NB4 (cell line): ENCODE data around the gene PSAT1.

Experiments used
- MYC ChIP-seq: IDR thresholded peaks from 2 replicates; pipeline ENCODE4 v1.6.1; 2011; ENCODE audit warnings: low read depth, low read length
- POLR2A ChIP-seq: IDR thresholded peaks from 2 replicates; pipeline ENCODE4 v1.6.1; 2011; ENCODE audit warnings: mild to moderate bottlenecking; ENCODE audit not compliant: insufficient read length; ENCODE audit errors: extremely low read depth
- TF ChIP-seq, protein P1 (sequence below): IDR thresholded peaks from one replicate; pipeline ENCODE4 v1.5.1; 2012; ENCODE audit warnings: low read depth, low read length

- TF ChIP-seq, protein P1, sequence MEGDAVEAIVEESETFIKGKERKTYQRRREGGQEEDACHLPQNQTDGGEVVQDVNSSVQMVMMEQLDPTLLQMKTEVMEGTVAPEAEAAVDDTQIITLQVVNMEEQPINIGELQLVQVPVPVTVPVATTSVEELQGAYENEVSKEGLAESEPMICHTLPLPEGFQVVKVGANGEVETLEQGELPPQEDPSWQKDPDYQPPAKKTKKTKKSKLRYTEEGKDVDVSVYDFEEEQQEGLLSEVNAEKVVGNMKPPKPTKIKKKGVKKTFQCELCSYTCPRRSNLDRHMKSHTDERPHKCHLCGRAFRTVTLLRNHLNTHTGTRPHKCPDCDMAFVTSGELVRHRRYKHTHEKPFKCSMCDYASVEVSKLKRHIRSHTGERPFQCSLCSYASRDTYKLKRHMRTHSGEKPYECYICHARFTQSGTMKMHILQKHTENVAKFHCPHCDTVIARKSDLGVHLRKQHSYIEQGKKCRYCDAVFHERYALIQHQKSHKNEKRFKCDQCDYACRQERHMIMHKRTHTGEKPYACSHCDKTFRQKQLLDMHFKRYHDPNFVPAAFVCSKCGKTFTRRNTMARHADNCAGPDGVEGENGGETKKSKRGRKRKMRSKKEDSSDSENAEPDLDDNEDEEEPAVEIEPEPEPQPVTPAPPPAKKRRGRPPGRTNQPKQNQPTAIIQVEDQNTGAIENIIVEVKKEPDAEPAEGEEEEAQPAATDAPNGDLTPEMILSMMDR: no peak
- TF ChIP-seq POLR2A (no peak), MYC (no peak)
Measured at GRCh38 chr9:78278177-78278777, 18.6 kb upstream of the PSAT1 start.
